Loucy (cell line): ENCODE data around the gene DPF3.

Experiments
- CTCF ChIP-seq: fragments of 200-600 bp; sonication (generic); conservative IDR thresholded peaks from 2 replicates; pipeline ENCODE4 v1.5.1; 2014; ENCODE audit warnings: mild to moderate bottlenecking, antibody characterized with exemption, low read length
- EZH2phosphoT487 ChIP-seq: fragments of 200-600 bp; IDR thresholded peaks from 2 replicates; pipeline ENCODE4 v1.6.1; 2018; ENCODE audit warnings: antibody characterized with exemption, mild to moderate bottlenecking, moderate library complexity, borderline replicate concordance

- TF ChIP-seq CTCF, result no peak
- no peak for TF ChIP-seq EZH2phosphoT487
Measured at GRCh38 chr14:72630374-72630773, 263.5 kb downstream of the DPF3 start.
